Upper lobe of left lung (tissue), 6 donors: Measurements from ENCODE around the gene ZBTB7B. TPM values are rescaled to one million over a fixed set of nuclear protein-coding genes. Genes with fewer than 3 reads are reported as not detected.

Source experiments
- ATAC-seq, 2 donors: fragments of 200-7000 bp; cut with Tn5 transposase; one replicate each; pipeline ENCODE4 v1.9.1; 2022; ENCODE audit warnings: mild to moderate bottlenecking in 2 of 2, moderate library complexity in 2 of 2; ENCODE audit not compliant: low FRiP score in 2 of 2
- DNase-seq, 2 donors: peaks; one replicate each; pipeline ENCODE4 v3.0.0-alpha.2; 2019 to 2020
- H3K27ac ChIP-seq, 4 donors: fragments of 200-600 bp; sonication (generic); one replicate each; pipeline ENCODE4 v1.5.1; 2016 to 2019
- H3K27me3 ChIP-seq, 4 donors: fragments of 200-600 bp; sonication (generic); one replicate each; pipeline ENCODE4 v1.5.1; 2017 to 2019
- H3K36me3 ChIP-seq, 4 donors: fragments of 200-600 bp; sonication (generic); one replicate each; pipeline ENCODE4 v1.5.1; 2016 to 2019
- H3K4me1 ChIP-seq, 4 donors: fragments of 200-600 bp; sonication (generic); one replicate each; pipeline ENCODE4 v1.5.1; 2018 to 2019
- H3K4me3 ChIP-seq, 4 donors: fragments of 200-600 bp; sonication (generic); one replicate each; pipeline ENCODE4 v1.5.1; 2017 to 2019; ENCODE audit warnings: mild to moderate bottlenecking in 2 of 4, moderate library complexity in 1 of 4
- H3K9me3 ChIP-seq, 4 donors: fragments of 200-600 bp; sonication (generic); one replicate each; pipeline ENCODE4 v1.5.1; 2018 to 2019
- EP300 ChIP-seq, 4 donors: sonication (generic); formaldehyde crosslinking; IDR thresholded peaks; one replicate each; pipeline ENCODE4 v1.5.1; 2017; ENCODE audit warnings: antibody characterized with exemption in 4 of 4, control low read depth in 2 of 4
- POLR2A ChIP-seq, 4 donors: fragments of 450-650 bp; IDR thresholded peaks; one replicate each; pipeline ENCODE4 v1.5.1; 2016 to 2017; ENCODE audit warnings: antibody characterized with exemption in 4 of 4, mild to moderate bottlenecking in 2 of 4
- POLR2AphosphoS5 ChIP-seq, 2 donors: sonication (generic); formaldehyde crosslinking; IDR thresholded peaks; one replicate each; pipeline ENCODE4 v1.5.1; 2017; ENCODE audit warnings: antibody characterized with exemption in 2 of 2
- WGBS, 2 donors: methylation state at CpG; one replicate each; pipeline ENCODE4 v1.1.5; 2017 to 2018; 5-methylcytosine and 5-hydroxymethylcytosine counted together
- total RNA-seq, 6 donors: library from RNA; depleted of rRNA in 4 of 6; stranded (reverse); fragments of >200 nt in 4 of 6; gene quantifications; one replicate each; pipeline versions ENCODE4 v1.1.0 to v1.2.1, GENCODE V29; 2016 to 2021
- TF ChIP-seq, protein P1 (sequence below), 6 experiments: fragments of 450-650 bp in 4 of 6; fragments of 200-600 bp in 2 of 6; sonication (generic) in 2 of 6; IDR thresholded peaks; one replicate each; pipeline ENCODE4 v1.5.1; 2016 to 2019; ENCODE audit warnings: antibody characterized with exemption in 6 of 6
- donor health status: DM: no; HTN: no; CAD: no; lungs with moderate emphysema.
- donor health status: DM: no; HTN: yes; CAD: no; lungs with severe emphysema.

The ZBTB7B gene
- total RNA-seq, 6 donors from 2014 or later, result 43.9 to 88.2 (median 66.2) TPM

DNA sequence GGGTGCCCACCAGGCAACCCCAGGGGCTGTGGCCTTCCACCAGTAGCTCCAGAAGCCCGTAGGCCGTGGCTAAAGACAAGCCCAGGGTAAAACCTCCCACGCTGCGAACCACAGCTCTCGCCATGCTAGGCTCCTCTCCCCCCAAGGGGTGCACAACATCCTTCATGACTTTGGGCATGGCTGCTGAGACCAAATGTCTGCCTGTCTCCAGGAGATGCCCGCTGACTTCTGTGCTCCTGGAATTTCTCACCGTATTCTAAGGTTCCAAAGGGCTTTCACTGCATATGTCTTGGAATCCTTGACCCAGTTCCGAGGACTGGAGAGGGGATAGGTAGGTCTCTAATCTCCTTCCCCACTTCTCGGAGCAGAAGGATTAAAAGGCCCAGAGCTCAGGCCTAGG lies 30.9 kb downstream of the ZBTB7B start, which contains the start of the genes DCST1 and DCST2:
Gene DCST1, plus strand, starts transcription at position 301 of the 400 bp plus-strand sequence. CDS start 213 bp downstream, outside the sequence.
Gene DCST2, minus strand, starts transcription at position 258 of the 400 bp plus-strand sequence. Its CDS starts 80 bp downstream, at position 178.
- ATAC-seq (no peak), DNase-seq (no peak)
- no peak within 1 kb of the TSS for H3K27ac ChIP-seq
- peaks cover 0 to 4% (median 2%) of the 10 kb centered on the region in 4 donors for H3K4me1 ChIP-seq
- 95 to 98% methylated on average over 7 to 9 of the region's 9 CpGs for WGBS, 2 donors
- H3K27me3 ChIP-seq, result no peaks in the 10 kb centered on the region
- no peaks in the 10 kb centered on the region for H3K36me3 ChIP-seq
- no peak within 1 kb of the TSS for H3K4me3 ChIP-seq
- no peaks in the 10 kb centered on the region for H3K9me3 ChIP-seq
- TF ChIP-seq, protein P1, sequence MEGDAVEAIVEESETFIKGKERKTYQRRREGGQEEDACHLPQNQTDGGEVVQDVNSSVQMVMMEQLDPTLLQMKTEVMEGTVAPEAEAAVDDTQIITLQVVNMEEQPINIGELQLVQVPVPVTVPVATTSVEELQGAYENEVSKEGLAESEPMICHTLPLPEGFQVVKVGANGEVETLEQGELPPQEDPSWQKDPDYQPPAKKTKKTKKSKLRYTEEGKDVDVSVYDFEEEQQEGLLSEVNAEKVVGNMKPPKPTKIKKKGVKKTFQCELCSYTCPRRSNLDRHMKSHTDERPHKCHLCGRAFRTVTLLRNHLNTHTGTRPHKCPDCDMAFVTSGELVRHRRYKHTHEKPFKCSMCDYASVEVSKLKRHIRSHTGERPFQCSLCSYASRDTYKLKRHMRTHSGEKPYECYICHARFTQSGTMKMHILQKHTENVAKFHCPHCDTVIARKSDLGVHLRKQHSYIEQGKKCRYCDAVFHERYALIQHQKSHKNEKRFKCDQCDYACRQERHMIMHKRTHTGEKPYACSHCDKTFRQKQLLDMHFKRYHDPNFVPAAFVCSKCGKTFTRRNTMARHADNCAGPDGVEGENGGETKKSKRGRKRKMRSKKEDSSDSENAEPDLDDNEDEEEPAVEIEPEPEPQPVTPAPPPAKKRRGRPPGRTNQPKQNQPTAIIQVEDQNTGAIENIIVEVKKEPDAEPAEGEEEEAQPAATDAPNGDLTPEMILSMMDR (IDR thresholded peaks at IDR 0.05), result no peak
- TF ChIP-seq POLR2AphosphoS5 (IDR thresholded peaks at IDR 0.05), result no peak
- TF ChIP-seq POLR2A (IDR thresholded peaks at IDR 0.05), result no peak
- no peak for TF ChIP-seq EP300 (IDR thresholded peaks at IDR 0.05)

DNA sequence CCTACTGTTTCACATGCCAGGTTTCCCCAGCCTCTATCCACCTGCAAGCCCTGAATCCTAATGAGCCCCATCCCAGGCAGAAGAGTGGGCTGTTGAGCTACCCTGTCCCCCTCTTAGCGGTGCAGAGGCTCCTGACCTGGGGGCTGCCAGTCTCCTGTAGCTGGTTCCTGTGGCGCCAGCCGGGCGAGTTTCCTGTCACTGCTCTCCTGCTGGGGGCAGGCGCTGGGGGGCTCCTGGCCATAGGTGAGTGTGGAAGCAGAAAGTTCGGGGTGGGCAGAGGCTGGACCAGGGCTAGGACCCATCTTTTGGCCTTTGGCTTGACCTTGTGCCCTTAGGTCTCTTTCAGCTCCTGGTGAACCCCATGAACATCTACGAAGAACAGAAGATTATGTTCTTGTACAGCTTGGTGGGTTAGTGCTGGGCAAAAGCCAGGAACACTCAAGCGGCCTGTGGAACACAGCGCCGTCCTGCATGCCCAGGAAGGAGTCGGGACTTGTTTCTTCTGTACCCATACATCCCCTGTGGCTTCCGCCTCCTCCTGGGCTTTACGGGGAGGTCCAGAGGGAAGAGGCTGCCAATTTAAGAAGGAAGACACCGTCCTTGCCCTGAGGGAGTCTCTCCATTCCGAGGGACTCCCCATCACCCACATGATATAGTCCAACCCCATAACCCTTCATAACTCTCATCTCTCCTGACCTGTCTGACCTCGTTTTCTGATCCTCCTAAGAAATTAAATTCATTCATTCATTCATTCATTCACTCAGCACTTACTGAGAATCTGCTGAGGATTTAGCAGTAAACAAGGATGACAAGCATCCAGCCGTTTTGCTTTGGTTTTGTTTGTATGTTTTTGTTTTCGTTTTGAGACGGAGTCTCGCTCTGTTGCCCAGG lies 32.0 kb downstream of the ZBTB7B start:
- DNase-seq (no peak), ATAC-seq (no peak)
- Histone ChIP-seq H3K4me3 (no peak overlapping the region), H3K27me3 (no peaks in the 10 kb centered on the region), H3K9me3 (no peaks in the 10 kb centered on the region), H3K27ac (no peak overlapping the region), H3K4me1 (peaks cover 5 to 13% (median 9%) of the 10 kb centered on the region in 4 donors), H3K36me3 (no peaks in the 10 kb centered on the region)
- TF ChIP-seq POLR2A (IDR thresholded peaks at IDR 0.05), result no peak
- 82 to 90% methylated on average over 17 to 20 of the region's 20 CpGs for WGBS, 2 donors

DNA sequence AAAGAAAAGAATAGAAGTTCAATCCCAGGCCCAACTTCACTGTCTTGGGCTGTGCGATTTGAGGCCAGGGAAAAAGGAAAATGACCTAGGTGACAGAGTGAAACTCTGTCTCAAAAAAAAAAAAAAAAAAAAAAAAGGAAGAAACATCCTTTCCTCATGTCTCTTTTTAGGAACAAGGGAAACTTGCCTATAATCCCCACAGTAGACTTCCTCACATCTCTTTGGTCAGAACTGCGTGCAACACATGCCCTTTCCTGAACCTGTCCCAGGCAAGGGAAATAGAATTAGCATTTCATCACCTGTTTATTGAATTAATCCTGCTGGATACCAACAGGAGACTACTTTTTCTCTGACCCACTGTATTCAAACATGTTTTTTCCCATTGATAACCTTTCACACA lies 33.3 kb downstream of the ZBTB7B start:
- Histone ChIP-seq H3K36me3 (no peaks in the 10 kb centered on the region), H3K27ac (no peak overlapping the region), H3K4me3 (no peak overlapping the region), H3K27me3 (no peaks in the 10 kb centered on the region), H3K9me3 (no peaks in the 10 kb centered on the region), H3K4me1 (peaks cover 5 to 13% (median 9%) of the 10 kb centered on the region in 4 donors)
- DNase-seq, result no peak
- no peak for ATAC-seq
- TF ChIP-seq POLR2A (IDR thresholded peaks at IDR 0.05) (no peak), EP300 (IDR thresholded peaks at IDR 0.05) (no peak), POLR2AphosphoS5 (IDR thresholded peaks at IDR 0.05) (no peak)
- TF ChIP-seq, protein P1 (IDR thresholded peaks at IDR 0.05), result no peak
- WGBS, 2 donors, result 76 to 81% methylated on average over 2 of the region's 2 CpGs

DNA sequence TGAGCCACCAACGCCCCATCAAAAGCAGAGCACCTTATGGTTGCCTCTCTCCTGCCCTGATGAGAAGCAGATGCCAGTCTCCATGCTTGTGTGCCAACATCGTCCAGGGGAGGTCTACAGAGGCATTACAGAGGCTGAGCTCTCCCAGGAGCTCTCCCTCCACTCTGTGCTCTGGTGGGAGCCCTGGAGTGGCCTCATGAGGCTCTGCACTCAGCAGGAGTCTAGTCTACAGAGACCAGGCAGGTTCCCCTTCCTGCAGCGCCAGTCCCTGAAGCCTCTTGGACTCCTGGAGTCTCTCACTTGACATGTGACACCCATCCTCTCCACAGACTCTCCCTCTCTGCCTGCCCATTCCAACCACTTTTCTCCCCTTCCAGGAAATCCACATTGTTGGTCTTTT lies 34.4 kb downstream of the ZBTB7B start:
- no peaks in the 10 kb centered on the region for H3K9me3 ChIP-seq
- H3K27ac ChIP-seq, result no peak overlapping the region
- TF ChIP-seq EP300 (IDR thresholded peaks at IDR 0.05) (no peak), POLR2AphosphoS5 (IDR thresholded peaks at IDR 0.05) (no peak), POLR2A (IDR thresholded peaks at IDR 0.05) (no peak)
- TF ChIP-seq, protein P1 (IDR thresholded peaks at IDR 0.05), result no peak
- WGBS, 2 donors, result 82 to 100% methylated on average over 2 to 3 of the region's 3 CpGs
- no peak for ATAC-seq
- peaks cover 5 to 13% (median 9%) of the 10 kb centered on the region in 4 donors for H3K4me1 ChIP-seq
- no peak overlapping the region for H3K4me3 ChIP-seq
- H3K36me3 ChIP-seq, result no peaks in the 10 kb centered on the region
- H3K27me3 ChIP-seq, result no peaks in the 10 kb centered on the region
- DNase-seq, result no peak

DNA sequence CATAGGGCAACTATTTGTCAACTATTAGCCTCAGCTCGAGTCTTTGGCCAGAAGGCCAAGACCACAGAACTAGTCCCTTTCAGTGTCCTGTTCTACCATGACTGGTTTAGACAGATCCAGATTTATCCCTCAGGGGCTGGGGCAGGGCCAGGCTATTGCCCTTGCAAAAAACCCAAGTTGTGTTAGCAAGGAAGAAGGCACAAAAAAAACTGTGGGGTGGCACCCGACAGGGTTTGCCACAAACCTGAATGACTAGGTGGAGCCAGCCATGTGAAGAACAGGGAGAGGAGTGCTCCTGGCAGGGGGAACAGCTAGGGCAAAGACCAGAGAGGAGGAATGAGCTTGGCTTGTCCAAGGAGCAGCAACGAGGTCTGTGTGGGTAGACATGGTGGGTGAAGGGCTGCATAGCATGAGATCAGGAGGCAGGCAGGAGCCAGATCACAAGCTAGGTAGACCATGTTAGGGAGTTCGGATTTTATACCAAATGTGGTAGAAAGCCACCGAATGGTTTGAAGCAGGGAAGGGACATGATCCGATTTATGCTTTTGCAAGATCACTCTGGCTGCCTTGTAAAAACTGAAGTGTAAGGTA lies 35.3 kb downstream of the ZBTB7B start:
- TF ChIP-seq EP300 (IDR thresholded peaks at IDR 0.05) (no peak), POLR2AphosphoS5 (IDR thresholded peaks at IDR 0.05) (no peak), POLR2A (IDR thresholded peaks at IDR 0.05) (no peak)
- TF ChIP-seq, protein P1 (IDR thresholded peaks at IDR 0.05), result no peak
- 84 to 85% methylated on average over 5 to 6 of the region's 6 CpGs for WGBS, 2 donors
- Histone ChIP-seq H3K4me1 (peaks cover 5 to 13% (median 9%) of the 10 kb centered on the region in 4 donors), H3K36me3 (no peaks in the 10 kb centered on the region), H3K27ac (no peak overlapping the region), H3K9me3 (no peaks in the 10 kb centered on the region), H3K4me3 (no peak overlapping the region), H3K27me3 (no peaks in the 10 kb centered on the region)
- DNase-seq, result no peak
- ATAC-seq, result no peak
